Stimulated activated CD4-positive, alpha-beta T cell treated with anti-CD3 and anti-CD28 coated beads, Interleukin-1b, Interleukin-23, amount 100 ng/mL, for 4 hours (primary cell): ENCODE measurements around the gene USP24.
"Not testable (repeated sequence)": the region's sequence is repeated elsewhere in the genome, so short reads cannot be mapped to it uniquely, and the experiment has no call there.

Experiments used
- DNase-seq, 2 donors: peaks; one replicate each; pipeline ENCODE4 v3.0.0-alpha.2; 2020; ENCODE audit warnings: low read depth in 2 of 2

USP24 gene

GRCh38 chr1:55199735-55200134 lies 15.4 kb downstream of the USP24 start:
- not testable (repeated sequence) for DNase-seq

- no peak for DNase-seq
These were observed 17.1 kb downstream of the USP24 start for GRCh38 chr1:55198044-55198443.

- DNase-seq = no peak
These were observed 18.1 kb downstream of the USP24 start for GRCh38 chr1:55197099-55197498.

GRCh38 chr1:55196433-55197035 lies 18.6 kb downstream of the USP24 start:
- no peak for DNase-seq

GRCh38 chr1:55195521-55196233 lies 19.5 kb downstream of the USP24 start:
- no peak for DNase-seq

- DNase-seq = no peak
These were observed 20.3 kb downstream of the USP24 start for GRCh38 chr1:55194851-55195250.

- no peak for DNase-seq
These were observed 23.1 kb downstream of the USP24 start for GRCh38 chr1:55192093-55192492.

- not testable (repeated sequence) for DNase-seq
These were observed 23.8 kb downstream of the USP24 start for GRCh38 chr1:55191219-55191952.

GRCh38 chr1:55190109-55190508 lies 25.1 kb downstream of the USP24 start:
- no peak for DNase-seq

- DNase-seq = no peak
These were observed 26.3 kb downstream of the USP24 start for GRCh38 chr1:55188909-55189308.

GRCh38 chr1:55185832-55186231 lies 29.3 kb downstream of the USP24 start:
- DNase-seq = no peak

GRCh38 chr1:55184859-55185258 lies 30.3 kb downstream of the USP24 start:
- DNase-seq = no peak

GRCh38 chr1:55181666-55182065 lies 33.5 kb downstream of the USP24 start:
- DNase-seq = no peak

GRCh38 chr1:55180075-55180670 lies 35.0 kb downstream of the USP24 start:
- no peak for DNase-seq

- DNase-seq = no peak
These were observed 35.9 kb downstream of the USP24 start for GRCh38 chr1:55179177-55179835.

GRCh38 chr1:55172687-55173086 lies 42.5 kb downstream of the USP24 start:
- DNase-seq = no peak

GRCh38 chr1:55172272-55172671 lies 42.9 kb downstream of the USP24 start:
- DNase-seq = no peak

GRCh38 chr1:55171694-55172093 lies 43.5 kb downstream of the USP24 start:
- no peak for DNase-seq

- DNase-seq = no peak
These were observed 44.7 kb downstream of the USP24 start for GRCh38 chr1:55170426-55170825.

- DNase-seq = no peak
These were observed 46.0 kb downstream of the USP24 start for GRCh38 chr1:55169126-55169525.

- no peak for DNase-seq
These were observed 46.8 kb downstream of the USP24 start for GRCh38 chr1:55168353-55168752.
